HepG2 (cell line): ENCODE data around the gene CRAMP1. TPM values are rescaled to one million over a fixed set of nuclear protein-coding genes. Genes with fewer than 3 reads are reported as not detected.

Experiments
- ATAC-seq: fragments of 200-7000 bp; cut with Tn5 transposase; 3 replicates; pipeline ENCODE4 v1.9.1; 2020; ENCODE audit warnings: mild to moderate bottlenecking, moderate library complexity
- BruUV-seq: library from RNA; stranded (reverse); fragments of 400-500 nt; replicated peaks from 2 replicates; lab custom pipeline; 2021; lab: Mats Ljungman, UMichigan
- CTCF ChIA-PET: fragments of 300-600 bp; formaldehyde crosslinking; extraction: SDS; loops from one replicate; lab custom pipeline; 2021; ENCODE audit warnings: low total read pairs, inconsistent platforms, low intra/inter-chr PET ratio; lab: Yijun Ruan, JAX
- POLR2A ChIA-PET: fragments of 350-600 bp; sonication (Branson Sonifier 250); formaldehyde crosslinking; loops from one replicate; lab custom pipeline; 2020; ENCODE audit warnings: antibody characterized with exemption, inconsistent platforms; lab: Yijun Ruan, JAX
- DNase-seq: peaks from one replicate; pipeline ENCODE4 v3.0.0-alpha.2; 2015; ENCODE audit warnings: low spot score
- FAIRE-seq: peaks from 3 replicates; lab custom pipeline; 2011; peaks lifted over from hg19 to GRCh38; lab: Jason Lieb, UNC
- H2AFZ ChIP-seq: one replicate; pipeline ENCODE4 v1.6.1; 2011; ENCODE audit warnings: low read length, inconsistent platforms
- H3K27ac ChIP-seq: fragments of 300-600 bp; 3 replicates; pipeline ENCODE4 v1.8.0; 2011; ENCODE audit warnings: mixed run types, mild to moderate bottlenecking, mixed read lengths, low read length, inconsistent platforms; ENCODE audit not compliant: insufficient read depth; ENCODE audit errors: extremely low read length
- H3K27me3 ChIP-seq, 2 experiments: fragments of 200-600 bp in 1 of 2; 2 replicates in 1 of 2; 3 replicates in 1 of 2; pipeline versions ENCODE4 v1.6.0 to v1.8.0; 2011; ENCODE audit warnings: low read length in 2 of 2, mild to moderate bottlenecking in 2 of 2, moderate library complexity in 2 of 2, inconsistent platforms in 1 of 2; ENCODE audit not compliant: insufficient read depth in 2 of 2, control insufficient read depth in 1 of 2
- H3K36me3 ChIP-seq, 2 experiments: fragments of 200-600 bp in 1 of 2; replicated peaks in 1 of 2; 2 replicates in 1 of 2; 3 replicates in 1 of 2; pipeline versions ENCODE4 v1.5.1 to v1.8.0; 2011; ENCODE audit warnings: low read length in 2 of 2, inconsistent platforms in 1 of 2; ENCODE audit not compliant: insufficient read depth in 2 of 2, control insufficient read depth in 1 of 2
- H3K4me1 ChIP-seq: 2 replicates; pipeline ENCODE4 v1.5.1; 2012; ENCODE audit warnings: low read length, inconsistent platforms; ENCODE audit not compliant: insufficient read depth
- H3K4me2 ChIP-seq: 2 replicates; pipeline ENCODE4 v1.6.0; 2011; ENCODE audit warnings: low read depth, low read length, inconsistent platforms
- H3K4me3 ChIP-seq, 3 experiments: fragments of 200-600 bp in 1 of 3; sonication (generic), shearing (Covaris generic) in 1 of 3; replicated peaks in 1 of 3; 2 replicates each; pipeline ENCODE4 v1.5.1; 2011 to 2016; ENCODE audit warnings: low read length in 3 of 3, inconsistent platforms in 2 of 3, low read depth in 2 of 3, mild to moderate bottlenecking in 2 of 3, control low read depth in 1 of 3, mixed read lengths in 1 of 3; ENCODE audit not compliant: insufficient read depth in 1 of 3
- H3K79me2 ChIP-seq: one replicate; pipeline ENCODE4 v1.6.1; 2011; ENCODE audit warnings: low read length, inconsistent platforms; ENCODE audit not compliant: insufficient read depth
- H3K9ac ChIP-seq: 2 replicates; pipeline ENCODE4 v1.6.0; 2011; ENCODE audit warnings: mild to moderate bottlenecking, low read depth, low read length, inconsistent platforms; ENCODE audit not compliant: insufficient read depth
- H3K9me3 ChIP-seq: 2 replicates; pipeline ENCODE4 v1.5.1; 2012; ENCODE audit warnings: mild to moderate bottlenecking, low read length
- H4K20me1 ChIP-seq: 2 replicates; pipeline ENCODE4 v1.6.0; 2011; ENCODE audit warnings: inconsistent platforms, mild to moderate bottlenecking, low read length, moderate library complexity; ENCODE audit not compliant: insufficient read depth
- BRF2 ChIP-seq: sonication (generic); formaldehyde crosslinking; IDR thresholded peaks from 2 replicates; pipeline ENCODE4 v1.8.1; 2022; ENCODE audit warnings: mild to moderate bottlenecking, missing genetic modification reagents
- CBX1 ChIP-seq: IDR thresholded peaks from one replicate; pipeline ENCODE4 v1.6.1; 2016; ENCODE audit warnings: antibody characterized with exemption, low read depth
- CCDC6 ChIP-seq: sonication (generic); formaldehyde crosslinking; IDR thresholded peaks from 2 replicates; pipeline ENCODE4 v1.8.1; 2022; ENCODE audit warnings: mild to moderate bottlenecking, missing genetic modification reagents, moderate library complexity
- CENPBD1 ChIP-seq: sonication (generic); formaldehyde crosslinking; IDR thresholded peaks from 2 replicates; pipeline ENCODE4 v1.8.0; 2022; ENCODE audit warnings: missing genetic modification reagents, low read depth, mild to moderate bottlenecking, borderline replicate concordance
- MNT ChIP-seq: fragments of 450-650 bp; IDR thresholded peaks from 2 replicates; pipeline ENCODE4 v1.6.1; 2016
- REL ChIP-seq: sonication (generic); formaldehyde crosslinking; conservative IDR thresholded peaks from 2 replicates; pipeline ENCODE4 v1.8.0; 2022; ENCODE audit warnings: mild to moderate bottlenecking, missing genetic modification reagents, moderate library complexity
- SOX13 ChIP-seq, 3 experiments: fragments of 450-650 bp in 1 of 3; sonication (generic) in 1 of 3; formaldehyde crosslinking in 1 of 3; IDR thresholded peaks in 2 of 3; conservative IDR thresholded peaks in 1 of 3; 2 replicates each; pipeline versions ENCODE4 v1.5.0 to v1.6.1; 2016 to 2020; ENCODE audit warnings: antibody characterized with exemption in 1 of 3, mild to moderate bottlenecking in 1 of 3, missing compliant biosample characterization in 1 of 3, missing genetic modification reagents in 1 of 3, moderate library complexity in 1 of 3
- ZNF205 ChIP-seq: IDR thresholded peaks from 2 replicates; pipeline ENCODE4 v1.6.1; 2018; ENCODE audit warnings: missing biosample characterization, missing genetic modification reagents
- ZNF251 ChIP-seq: sonication (generic); formaldehyde crosslinking; IDR thresholded peaks from 2 replicates; pipeline ENCODE4 v1.9.0; 2021; ENCODE audit warnings: mild to moderate bottlenecking, missing genetic modification reagents
- ZNF496 ChIP-seq: sonication (generic); formaldehyde crosslinking; IDR thresholded peaks from 2 replicates; pipeline ENCODE4 v1.8.1; 2023; ENCODE audit warnings: mild to moderate bottlenecking, moderate library complexity, missing genetic modification reagents; ENCODE audit not compliant: insufficient replicate concordance
- ZNF503 ChIP-seq: sonication (generic); formaldehyde crosslinking; IDR thresholded peaks from 2 replicates; pipeline ENCODE4 v1.4.0; 2020; ENCODE audit warnings: missing genetic modification reagents
- ZNF746 ChIP-seq: sonication (generic); formaldehyde crosslinking; IDR thresholded peaks from 2 replicates; pipeline ENCODE4 v1.8.0; 2022; ENCODE audit warnings: mild to moderate bottlenecking, missing genetic modification reagents
- ZNF782 ChIP-seq: sonication (generic); formaldehyde crosslinking; IDR thresholded peaks from 2 replicates; pipeline ENCODE4 v1.4.0; 2020; ENCODE audit warnings: missing genetic modification reagents, mild to moderate bottlenecking, borderline replicate concordance
- ZSCAN21 ChIP-seq: sonication (generic); formaldehyde crosslinking; IDR thresholded peaks from 2 replicates; pipeline ENCODE4 v1.8.0; 2022; ENCODE audit warnings: mild to moderate bottlenecking, missing genetic modification reagents, moderate library complexity, borderline replicate concordance
- WGBS: methylation state at CpG from one replicate; pipeline ENCODE4 v1.1.6; 2017; ENCODE audit warnings: low lambda C conversion rate; 5-methylcytosine and 5-hydroxymethylcytosine counted together
- in situ Hi-C: cut with HindIII; loops from 2 replicates; pipeline ENCODE4 v1.10.0; 2017; ENCODE audit warnings: low pct_unique_long_range_greater_than_20kb; ENCODE audit not compliant: extremely low pct_ligation_motif_present
- intact Hi-C: fragments of 100-400 bp; cut with micrococcal nuclease; formaldehyde crosslinking; loops from one replicate; pipeline ENCODE4 v1.10.0; 2022; ENCODE audit not compliant: unreplicated experiment
- polyA plus RNA-seq, 8 experiments: library from polyadenylated mRNA; depleted of rRNA in 3 of 8; stranded (reverse) in 7 of 8; unstranded in 1 of 8; fragments of >200 nt; fragmentation: Illumina TruSeq in 4 of 8; extraction: Trizol in 4 of 8; gene quantifications; 2 replicates each; pipeline versions ENCODE4 v1.2.1 to v1.2.3, GENCODE V29; 2011 to 2016; ENCODE audit warnings: low read depth in 4 of 8, missing spikeins in 1 of 8, mixed read lengths in 1 of 8; ENCODE audit not compliant: insufficient read depth in 1 of 8
- total RNA-seq, 5 experiments: library from RNA; depleted of rRNA; stranded (reverse); fragments of >200 nt; fragmentation: Illumina TruSeq; extraction: Trizol; gene quantifications; 2 replicates each; pipeline ENCODE4 v1.2.3, GENCODE V29; 2016; ENCODE audit warnings: low read depth in 1 of 5

Gene CRAMP1
- total and polyA plus RNA-seq, 2 of the 13 experiments (the other 11 are each of a cell fraction or from before 2014, with no cell fraction given) = 6.8 to 9.7 TPM

GRCh38 chr16:1669698-1670097 lies 57.5 kb downstream of the CRAMP1 start:
- 100% methylated on average over 5 of the region's 7 CpGs for WGBS
- H3K36me3 ChIP-seq = peaks cover 34 to 96% of the 10 kb centered on the region in 2 experiments
- CTCF ChIA-PET = no interaction called here
- H4K20me1 ChIP-seq = no peaks in the 10 kb centered on the region
- H3K9me3 ChIP-seq = no peaks in the 10 kb centered on the region
- no peak for FAIRE-seq
- in situ Hi-C loops = no loop called here
- no peak overlapping the region for H3K4me3 ChIP-seq
- no TSS peak for BruUV-seq
- no peak overlapping the region for H3K4me2 ChIP-seq
- H2AFZ ChIP-seq = no peak overlapping the region
- intact Hi-C loops = no loop called here
- TF ChIP-seq ZNF205 (no peak), ZNF503 (no peak), SOX13 (IDR thresholded peaks at IDR 0.05) (no peak), SOX13 (CRISPR knock-in tag; conservative IDR thresholded peaks at IDR 0.05 in 1 of 2, IDR thresholded peaks at IDR 0.05 in 1 of 2) (no peak), BRF2 (CRISPR knock-in tag) (no peak), REL (CRISPR knock-in tag) (no peak), MNT (no peak), CCDC6 (CRISPR knock-in tag) (no peak), ZNF782 (CRISPR knock-in tag) (no peak), CBX1 (no peak), ZNF496 (CRISPR knock-in tag) (no peak), ZSCAN21 (no peak), ZNF746 (CRISPR knock-in tag) (no peak), CENPBD1 (no peak), ZNF251 (CRISPR knock-in tag) (no peak)
- TF ChIP-seq, all 625 proteins: peak for 0
- no peak for DNase-seq
- no peaks in the 10 kb centered on the region for H3K27me3 ChIP-seq
- no peak for ATAC-seq
- H3K4me1 ChIP-seq = no peaks in the 10 kb centered on the region
- POLR2A ChIA-PET = no interaction called here
- no peak overlapping the region for H3K9ac ChIP-seq
- H3K27ac ChIP-seq = no peak overlapping the region
- no peaks in the 10 kb centered on the region for H3K79me2 ChIP-seq
